CD14-positive monocyte (primary cell): ENCODE data around the gene TEAD1. TPM values are rescaled to one million over a fixed set of nuclear protein-coding genes. Genes with fewer than 3 reads are reported as not detected.

Source experiments
- DNase-seq, 3 donors: peaks; one replicate each; pipeline ENCODE4 v3.0.0-alpha.2; 2011 to 2022
- H2AFZ ChIP-seq: 2 replicates; pipeline ENCODE4 v1.6.0; 2012; ENCODE audit warnings: mild to moderate bottlenecking, low read depth, low read length, inconsistent platforms; ENCODE audit not compliant: insufficient read depth, poor library complexity, severe bottlenecking
- H3K27ac ChIP-seq, 2 donors: 1 replicate in 1 of 2; 2 replicates in 1 of 2; pipeline ENCODE4 v1.5.1; 2012 to 2013; ENCODE audit warnings: low read length in 2 of 2, control low read depth in 1 of 2, inconsistent platforms in 1 of 2, low read depth in 1 of 2, mild to moderate bottlenecking in 1 of 2
- H3K27me3 ChIP-seq, 2 donors: one replicate each; pipeline versions ENCODE4 v1.6.0 to v1.6.1; 2011 to 2013; ENCODE audit warnings: low read length in 2 of 2; ENCODE audit not compliant: control insufficient read depth in 2 of 2, insufficient read depth in 2 of 2
- H3K36me3 ChIP-seq, 2 donors: replicated peaks in 1 of 2; 1 replicate in 1 of 2; 2 replicates in 1 of 2; pipeline versions ENCODE4 v1.5.1 to v1.6.1; 2012 to 2013; ENCODE audit warnings: low read length in 2 of 2, control low read depth in 1 of 2, inconsistent platforms in 1 of 2, mild to moderate bottlenecking in 1 of 2; ENCODE audit not compliant: insufficient read depth in 2 of 2, control insufficient read depth in 1 of 2
- H3K4me1 ChIP-seq, 2 donors: 1 replicate in 1 of 2; 2 replicates in 1 of 2; pipeline versions ENCODE4 v1.5.1 to v1.6.1; 2012 to 2013; ENCODE audit warnings: low read length in 2 of 2, control low read depth in 1 of 2, inconsistent platforms in 1 of 2, mild to moderate bottlenecking in 1 of 2, moderate library complexity in 1 of 2; ENCODE audit not compliant: insufficient read depth in 2 of 2, control insufficient read depth in 1 of 2
- H3K4me2 ChIP-seq: replicated peaks from 2 replicates; pipeline ENCODE3; 2012; ENCODE audit warnings: low read length, moderate library complexity, mild to moderate bottlenecking; ENCODE audit not compliant: poor library complexity, severe bottlenecking; ENCODE audit errors: extremely low read depth
- H3K4me3 ChIP-seq, 3 experiments: fragments of 200-600 bp in 1 of 3; sonication (generic) in 1 of 3; replicated peaks in 1 of 3; 1 replicate in 2 of 3; 2 replicates in 1 of 3; pipeline ENCODE4 v1.5.1; 2011 to 2013; ENCODE audit warnings: low read length in 3 of 3, mild to moderate bottlenecking in 3 of 3, control low read depth in 2 of 3, low read depth in 2 of 3, inconsistent platforms in 1 of 3, moderate library complexity in 1 of 3
- H3K79me2 ChIP-seq: 2 replicates; pipeline ENCODE4 v1.6.0; 2012; ENCODE audit warnings: mild to moderate bottlenecking, control low read depth, inconsistent platforms, low read length, moderate library complexity; ENCODE audit not compliant: insufficient read depth
- H3K9ac ChIP-seq: 2 replicates; pipeline ENCODE4 v1.6.0; 2017; ENCODE audit warnings: low read length, mild to moderate bottlenecking; ENCODE audit not compliant: insufficient read depth, poor library complexity, severe bottlenecking
- H3K9me3 ChIP-seq, 2 donors: replicated peaks in 1 of 2; 1 replicate in 1 of 2; 2 replicates in 1 of 2; pipeline versions ENCODE4 v1.5.1 to v1.6.1; 2012 to 2013; ENCODE audit warnings: low read length in 2 of 2, control low read depth in 1 of 2; ENCODE audit not compliant: control insufficient read depth in 1 of 2, insufficient read depth in 1 of 2
- H4K20me1 ChIP-seq: 2 replicates; pipeline ENCODE4 v1.6.0; 2012; ENCODE audit warnings: mild to moderate bottlenecking, low read length, control low read depth, moderate library complexity; ENCODE audit not compliant: insufficient read depth
- H3K27ac Mint-ChIP-seq, 7 donors: one replicate each; pipeline ENCODE4 v1.8.0; 2020; ENCODE audit warnings: mild to moderate bottlenecking in 7 of 7, mixed read lengths in 7 of 7, moderate library complexity in 6 of 7, inconsistent platforms in 2 of 7
- H3K27me3 Mint-ChIP-seq, 3 donors: one replicate each; pipeline ENCODE4 v1.8.0; 2021 to 2022; ENCODE audit warnings: low read depth in 3 of 3, mild to moderate bottlenecking in 3 of 3, mixed read lengths in 3 of 3, moderate library complexity in 3 of 3, inconsistent platforms in 1 of 3
- H3K36me3 Mint-ChIP-seq, 2 donors: one replicate each; pipeline ENCODE4 v1.8.0; 2020; ENCODE audit warnings: mixed read lengths in 2 of 2, inconsistent platforms in 1 of 2, mild to moderate bottlenecking in 1 of 2
- H3K4me1 Mint-ChIP-seq: one replicate; pipeline ENCODE4 v1.8.0; 2020; ENCODE audit warnings: mild to moderate bottlenecking, mixed read lengths
- H3K4me3 Mint-ChIP-seq, 2 donors: one replicate each; pipeline ENCODE4 v1.8.0; 2020; ENCODE audit warnings: mild to moderate bottlenecking in 2 of 2, mixed read lengths in 2 of 2, moderate library complexity in 1 of 2
- H3K9me3 Mint-ChIP-seq, 7 donors: one replicate each; pipeline ENCODE4 v1.8.0; 2020 to 2022; ENCODE audit warnings: mixed read lengths in 7 of 7, mild to moderate bottlenecking in 6 of 7, moderate library complexity in 6 of 7, inconsistent platforms in 2 of 7
- CTCF ChIP-seq: fragments of 200-600 bp; IDR thresholded peaks from one replicate; pipeline ENCODE4 v1.8.0; 2022; ENCODE audit warnings: antibody characterized with exemption, mild to moderate bottlenecking
- WGBS: methylation state at CpG from one replicate; pipeline ENCODE4 v1.1.5; 2013; ENCODE audit warnings: missing lambda C conversion rate; ENCODE audit not compliant: insufficient coverage; 5-methylcytosine and 5-hydroxymethylcytosine counted together
- intact Hi-C, 2 donors: fragments of 100-400 bp; cut with micrococcal nuclease; formaldehyde crosslinking; loops; one replicate each; pipeline versions ENCODE4 v1.15.0 to v1.15.1; 2023
- polyA plus RNA-seq, 3 donors: library from polyadenylated mRNA; depleted of rRNA in 1 of 3; unstranded in 2 of 3; stranded (reverse) in 1 of 3; fragments of 300-500 nt in 2 of 3; fragments of >200 nt in 1 of 3; fragmentation: Illumina TruSeq in 2 of 3; gene quantifications; 1 replicate in 2 of 3; 2 replicates in 1 of 3; pipeline ENCODE4 v1.2.3, GENCODE V29; 2012 to 2021

TEAD1 gene
- polyA plus RNA-seq, 3 donors: not detected

GRCh38 chr11:12761029-12761428 is 86.8 kb downstream of the TEAD1 start:
- H3K9me3 Mint-ChIP-seq: peaks cover 0 to 2% (median 0%) of the 10 kb centered on the region in 7 donors
- intact Hi-C loops: no loop called here
- WGBS: 86% methylated on average over 1 of the region's 3 CpGs

GRCh38 chr11:12762278-12762677 is 88.1 kb downstream of the TEAD1 start:
- Mint-ChIP-seq H3K9me3 (peaks cover 0 to 2% (median 0%) of the 10 kb centered on the region in 7 donors), H3K36me3 (no peaks in the 10 kb centered on the region), H3K4me1 (no peaks in the 10 kb centered on the region), H3K4me3 (no peak overlapping the region), H3K27ac (no peak overlapping the region), H3K27me3 (peaks cover 6 to 14% (median 9%) of the 10 kb centered on the region in 3 donors)
- intact Hi-C loops: no loop called here
- Histone ChIP-seq H3K4me1 (no peaks in the 10 kb centered on the region), H4K20me1 (no peaks in the 10 kb centered on the region), H3K27me3 (peaks cover 0 to 2% of the 10 kb centered on the region in 2 donors), H3K4me3 (no peak overlapping the region), H2AFZ (no peak overlapping the region), H3K36me3 (no peaks in the 10 kb centered on the region), H3K9me3 (no peaks in the 10 kb centered on the region), H3K79me2 (no peaks in the 10 kb centered on the region), H3K27ac (no peak overlapping the region), H3K4me2 (no peak overlapping the region), H3K9ac (no peak overlapping the region)
- no peak for TF ChIP-seq CTCF
- 88% methylated on average over 2 of the region's 5 CpGs for WGBS
- DNase-seq: no peak

More at GRCh38 chr11:12761029-12761428, 86.8 kb downstream of the TEAD1 start:
- no peak for TF ChIP-seq CTCF
- no peak for DNase-seq
- peaks cover 8 to 9% (median 9%) of the 10 kb centered on the region in 3 donors for H3K27me3 Mint-ChIP-seq
- no peak overlapping the region for H3K27ac Mint-ChIP-seq
- Histone ChIP-seq H4K20me1 (no peaks in the 10 kb centered on the region), H3K27ac (no peak overlapping the region), H3K79me2 (no peaks in the 10 kb centered on the region), H3K27me3 (peaks cover 0 to 2% of the 10 kb centered on the region in 2 donors), H3K4me3 (no peak overlapping the region), H3K9me3 (no peaks in the 10 kb centered on the region), H3K9ac (no peak overlapping the region), H2AFZ (no peak overlapping the region), H3K4me2 (no peak overlapping the region), H3K36me3 (no peaks in the 10 kb centered on the region), H3K4me1 (no peaks in the 10 kb centered on the region)
- H3K4me1 Mint-ChIP-seq: no peaks in the 10 kb centered on the region
- H3K4me3 Mint-ChIP-seq: no peak overlapping the region
- no peaks in the 10 kb centered on the region for H3K36me3 Mint-ChIP-seq
